ENCODE data around the gene EIF5AL1.
"Not testable (repeated sequence)": the region's sequence is repeated elsewhere in the genome, so short reads cannot be mapped to it uniquely, and the experiment has no call there.

EIF5AL1 gene

DNA sequence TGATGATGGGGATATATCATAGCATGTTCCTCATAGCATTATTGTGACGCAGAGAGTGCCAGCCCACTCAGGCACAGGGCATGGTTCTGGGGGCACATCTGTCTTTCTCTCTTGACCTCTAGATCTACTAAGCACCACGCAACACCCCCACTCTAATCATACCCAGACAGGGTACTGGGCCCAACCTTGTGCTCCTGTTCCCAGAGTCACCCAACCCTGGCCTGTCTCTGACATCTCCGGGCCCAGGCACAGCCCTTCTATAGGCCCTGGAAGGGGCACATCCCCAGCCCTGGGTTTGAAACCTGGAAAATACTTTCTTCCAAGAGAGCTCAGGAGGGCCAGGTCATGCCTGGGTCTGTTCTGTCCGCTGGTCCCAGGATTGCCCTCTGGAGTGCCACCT lies 10.1 kb downstream of the EIF5AL1 start:
- not testable (repeated sequence) for H3K4me2 ChIP-seq (ENCODE audit: low read depth, low read length, poor library complexity, severe bottlenecking); H3K36me3 ChIP-seq (ENCODE audit: low read length); H3F3A ChIP-seq (ENCODE audit: insufficient read depth); H3K9me2 ChIP-seq (replicated peaks; ENCODE audit: insufficient read depth, low read length); H2AFZ ChIP-seq (ENCODE audit: low read depth, low read length, severe bottlenecking); H3K27me3 ChIP-seq (ENCODE audit: low read length); H3K4me3 ChIP-seq (ENCODE audit: insufficient read depth, low read length, poor library complexity, severe bottlenecking); H3K79me2 ChIP-seq (ENCODE audit: insufficient read depth, low read length); H3K27ac ChIP-seq (ENCODE audit: low read depth, low read length); H3K9ac ChIP-seq (ENCODE audit: low read length); H4K20me1 ChIP-seq (ENCODE audit: low read depth, low read length); H3K9me3 ChIP-seq (ENCODE audit: insufficient read depth, low read length)

DNA sequence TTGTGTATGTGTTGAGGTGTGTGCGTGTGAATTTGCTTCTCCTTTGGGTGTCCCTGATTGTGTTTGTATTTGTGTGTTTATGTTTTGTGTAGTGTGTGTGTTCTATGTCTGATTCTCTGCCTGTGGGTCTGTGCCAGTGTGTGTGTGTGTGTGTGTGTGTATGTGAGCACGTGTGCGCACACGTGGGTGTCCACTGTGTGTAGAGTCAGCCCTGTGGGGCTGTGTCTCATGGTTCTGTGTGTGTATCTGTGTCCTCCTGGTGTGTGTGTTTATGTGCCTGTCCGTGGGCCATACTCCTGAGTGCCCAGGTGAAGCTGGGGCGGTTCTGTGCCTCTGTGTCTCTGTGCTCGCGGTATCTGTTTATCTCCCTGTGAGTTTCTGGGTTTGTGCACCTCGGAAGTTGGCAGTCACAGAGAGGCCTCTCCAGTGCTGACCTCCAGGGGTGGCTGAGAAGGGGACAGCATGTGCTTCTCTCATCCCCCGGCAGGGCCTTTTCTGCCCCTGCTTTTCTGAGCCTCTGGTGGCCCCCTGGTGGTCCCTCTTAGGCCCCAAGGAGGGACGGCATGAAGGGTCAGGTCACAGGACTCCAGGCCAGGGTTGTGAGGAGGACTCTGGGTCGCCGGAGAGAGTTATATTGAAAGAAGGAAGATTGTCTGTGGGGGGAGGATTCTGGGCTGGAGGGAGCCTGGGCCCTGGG lies 11.0 kb downstream of the EIF5AL1 start:
- H4K20me1 ChIP-seq (ENCODE audit: low read depth, low read length); H3K9me3 ChIP-seq (ENCODE audit: insufficient read depth, low read length); H3K27ac ChIP-seq (ENCODE audit: low read depth, low read length); H3K36me3 ChIP-seq (ENCODE audit: low read length); H3K79me2 ChIP-seq (ENCODE audit: insufficient read depth, low read length); H3K4me2 ChIP-seq (ENCODE audit: low read depth, low read length, poor library complexity, severe bottlenecking); H3F3A ChIP-seq (ENCODE audit: insufficient read depth); H2AFZ ChIP-seq (ENCODE audit: low read depth, low read length, severe bottlenecking); H3K27me3 ChIP-seq (ENCODE audit: low read length); H3K9ac ChIP-seq (ENCODE audit: low read length); H3K9me2 ChIP-seq (replicated peaks; ENCODE audit: insufficient read depth, low read length); H3K4me3 ChIP-seq (ENCODE audit: insufficient read depth, low read length, poor library complexity, severe bottlenecking): not testable (repeated sequence)

GRCh38 chr10:79525049-79525710 lies 12.8 kb downstream of the EIF5AL1 start:
- not testable (repeated sequence) for H3K27ac ChIP-seq (ENCODE audit: low read depth, low read length); H3K27me3 ChIP-seq (ENCODE audit: low read length); H4K20me1 ChIP-seq (ENCODE audit: low read depth, low read length); H3F3A ChIP-seq (ENCODE audit: insufficient read depth); H3K4me2 ChIP-seq (ENCODE audit: low read depth, low read length, poor library complexity, severe bottlenecking); H3K9me2 ChIP-seq (replicated peaks; ENCODE audit: insufficient read depth, low read length); H3K9ac ChIP-seq (ENCODE audit: low read length); H3K79me2 ChIP-seq (ENCODE audit: insufficient read depth, low read length); H3K36me3 ChIP-seq (ENCODE audit: low read length); H2AFZ ChIP-seq (ENCODE audit: low read depth, low read length, severe bottlenecking); H3K4me3 ChIP-seq (ENCODE audit: insufficient read depth, low read length, poor library complexity, severe bottlenecking); H3K9me3 ChIP-seq (ENCODE audit: insufficient read depth, low read length)

DNA sequence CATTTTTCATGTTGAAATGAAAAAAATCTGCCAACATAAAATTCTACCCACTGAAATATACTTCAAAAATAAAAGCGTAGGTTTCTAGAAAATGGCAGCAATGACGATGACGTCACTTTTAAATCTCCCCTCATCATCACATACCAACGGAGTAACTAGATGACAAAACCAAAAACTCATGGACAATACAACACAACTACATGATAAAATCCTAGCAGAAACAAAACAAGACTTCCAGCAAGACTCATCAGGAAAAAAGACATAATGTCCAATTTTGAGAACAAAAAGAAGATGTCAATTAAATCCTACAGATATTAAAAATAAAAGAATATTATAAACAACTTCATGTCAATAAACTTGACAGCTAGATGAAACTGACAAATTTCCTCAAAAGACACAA lies 15.9 kb downstream of the EIF5AL1 start:
- not testable (repeated sequence) for H3K9ac ChIP-seq (ENCODE audit: low read length); H3K36me3 ChIP-seq (ENCODE audit: low read length); H3K4me2 ChIP-seq (ENCODE audit: low read depth, low read length, poor library complexity, severe bottlenecking); H3K27me3 ChIP-seq (ENCODE audit: low read length); H3K79me2 ChIP-seq (ENCODE audit: insufficient read depth, low read length); H3F3A ChIP-seq (ENCODE audit: insufficient read depth); H3K4me3 ChIP-seq (ENCODE audit: insufficient read depth, low read length, poor library complexity, severe bottlenecking); H3K27ac ChIP-seq (ENCODE audit: low read depth, low read length); H2AFZ ChIP-seq (ENCODE audit: low read depth, low read length, severe bottlenecking); H3K9me2 ChIP-seq (replicated peaks; ENCODE audit: insufficient read depth, low read length); H3K9me3 ChIP-seq (ENCODE audit: insufficient read depth, low read length); H4K20me1 ChIP-seq (ENCODE audit: low read depth, low read length)

- H2AFZ ChIP-seq (ENCODE audit: low read depth, low read length, severe bottlenecking); H3K27ac ChIP-seq (ENCODE audit: low read depth, low read length); H4K20me1 ChIP-seq (ENCODE audit: low read depth, low read length); H3K4me2 ChIP-seq (ENCODE audit: low read depth, low read length, poor library complexity, severe bottlenecking); H3K9ac ChIP-seq (ENCODE audit: low read length); H3K79me2 ChIP-seq (ENCODE audit: insufficient read depth, low read length); H3K9me2 ChIP-seq (replicated peaks; ENCODE audit: insufficient read depth, low read length); H3F3A ChIP-seq (ENCODE audit: insufficient read depth); H3K9me3 ChIP-seq (ENCODE audit: insufficient read depth, low read length); H3K4me3 ChIP-seq (ENCODE audit: insufficient read depth, low read length, poor library complexity, severe bottlenecking); H3K36me3 ChIP-seq (ENCODE audit: low read length); H3K27me3 ChIP-seq (ENCODE audit: low read length): not testable (repeated sequence)
Observed at GRCh38 chr10:79533142-79533902, 21.0 kb downstream of the EIF5AL1 start.

DNA sequence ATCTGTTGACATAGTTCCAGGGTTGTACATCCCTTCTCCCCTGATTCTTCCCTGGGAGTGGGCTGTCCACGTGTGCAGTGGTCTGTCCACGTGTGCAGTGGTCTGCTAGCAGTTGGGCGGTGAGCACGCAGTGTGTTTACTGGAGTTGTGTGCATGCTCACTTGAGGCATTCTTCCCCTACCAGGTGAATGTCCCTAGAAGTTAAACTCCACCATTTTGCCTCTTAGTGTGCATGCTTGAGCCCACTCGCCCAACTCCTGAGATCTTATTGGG lies 21.5 kb downstream of the EIF5AL1 start:
- not testable (repeated sequence) for H3K4me2 ChIP-seq (ENCODE audit: low read depth, low read length, poor library complexity, severe bottlenecking); H3K27me3 ChIP-seq (ENCODE audit: low read length); H4K20me1 ChIP-seq (ENCODE audit: low read depth, low read length); H2AFZ ChIP-seq (ENCODE audit: low read depth, low read length, severe bottlenecking); H3K27ac ChIP-seq (ENCODE audit: low read depth, low read length); H3K9me2 ChIP-seq (replicated peaks; ENCODE audit: insufficient read depth, low read length); H3K9me3 ChIP-seq (ENCODE audit: insufficient read depth, low read length); H3K4me3 ChIP-seq (ENCODE audit: insufficient read depth, low read length, poor library complexity, severe bottlenecking); H3F3A ChIP-seq (ENCODE audit: insufficient read depth); H3K9ac ChIP-seq (ENCODE audit: low read length); H3K36me3 ChIP-seq (ENCODE audit: low read length); H3K79me2 ChIP-seq (ENCODE audit: insufficient read depth, low read length)

DNA sequence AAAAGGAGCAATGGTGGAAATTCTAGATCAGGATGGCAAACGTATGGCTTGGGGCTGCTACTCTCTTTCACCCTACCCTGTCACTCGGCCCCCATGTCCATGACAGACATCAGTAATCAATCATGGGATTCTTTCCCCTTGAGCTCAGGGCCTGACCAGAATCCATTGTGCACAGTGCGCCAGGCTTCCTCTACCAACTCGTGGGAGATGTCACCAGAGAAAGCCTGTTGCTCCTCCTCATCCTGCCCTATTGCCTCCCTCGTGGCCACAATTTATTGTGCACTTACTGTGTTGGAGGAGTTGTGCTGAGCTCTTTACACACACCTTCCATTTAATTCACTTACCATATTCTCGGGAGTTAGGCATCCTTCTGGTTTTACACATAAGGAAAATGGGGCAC lies 26.0 kb downstream of the EIF5AL1 start:
- not testable (repeated sequence) for H4K20me1 ChIP-seq (ENCODE audit: low read depth, low read length)

GRCh38 chr10:79540930-79541329 lies 28.6 kb downstream of the EIF5AL1 start:
- not testable (repeated sequence) for H3K27ac ChIP-seq (ENCODE audit: low read depth, low read length); H4K20me1 ChIP-seq (ENCODE audit: low read depth, low read length)

More for the DNA sequence above, 26.0 kb downstream of the EIF5AL1 start:
- H2AFZ ChIP-seq (ENCODE audit: low read depth, low read length, severe bottlenecking); H3K4me3 ChIP-seq (ENCODE audit: insufficient read depth, low read length, poor library complexity, severe bottlenecking); H3K27ac ChIP-seq (ENCODE audit: low read depth, low read length); H3K4me2 ChIP-seq (ENCODE audit: low read depth, low read length, poor library complexity, severe bottlenecking); H3K79me2 ChIP-seq (ENCODE audit: insufficient read depth, low read length); H3F3A ChIP-seq (ENCODE audit: insufficient read depth); H3K36me3 ChIP-seq (ENCODE audit: low read length); H3K9ac ChIP-seq (ENCODE audit: low read length); H3K9me2 ChIP-seq (replicated peaks; ENCODE audit: insufficient read depth, low read length); H3K27me3 ChIP-seq (ENCODE audit: low read length); H3K9me3 ChIP-seq (ENCODE audit: insufficient read depth, low read length): not testable (repeated sequence)

More at GRCh38 chr10:79540930-79541329, 28.6 kb downstream of the EIF5AL1 start:
- H3K4me2 ChIP-seq (ENCODE audit: low read depth, low read length, poor library complexity, severe bottlenecking); H3F3A ChIP-seq (ENCODE audit: insufficient read depth); H3K36me3 ChIP-seq (ENCODE audit: low read length); H3K9me3 ChIP-seq (ENCODE audit: insufficient read depth, low read length); H3K4me3 ChIP-seq (ENCODE audit: insufficient read depth, low read length, poor library complexity, severe bottlenecking); H2AFZ ChIP-seq (ENCODE audit: low read depth, low read length, severe bottlenecking); H3K9me2 ChIP-seq (replicated peaks; ENCODE audit: insufficient read depth, low read length); H3K9ac ChIP-seq (ENCODE audit: low read length); H3K79me2 ChIP-seq (ENCODE audit: insufficient read depth, low read length); H3K27me3 ChIP-seq (ENCODE audit: low read length): not testable (repeated sequence)

All from SU-DHL-6 (cell line).